Vagina (tissue), 2 donors: ENCODE measurements around the gene IGFBP2.

Experiments used
- POLR2A ChIP-seq, 2 donors: fragments of 450-650 bp; IDR thresholded peaks; one replicate each; pipeline ENCODE4 v1.6.1; 2017; ENCODE audit warnings: antibody characterized with exemption in 2 of 2, mild to moderate bottlenecking in 2 of 2, moderate library complexity in 2 of 2
- POLR2AphosphoS5 ChIP-seq, 2 donors: sonication (generic); formaldehyde crosslinking; IDR thresholded peaks; one replicate each; pipeline ENCODE4 v1.9.0; 2017; ENCODE audit warnings: antibody characterized with exemption in 2 of 2, mild to moderate bottlenecking in 2 of 2, low read depth in 1 of 2; ENCODE audit not compliant: insufficient read depth in 1 of 2
- TF ChIP-seq, protein P1 (sequence below), 3 experiments: fragments of 450-650 bp in 2 of 3; fragments of 200-600 bp in 1 of 3; sonication (generic) in 1 of 3; IDR thresholded peaks; one replicate each; pipeline ENCODE4 v1.5.1; 2017 to 2019; ENCODE audit warnings: antibody characterized with exemption in 3 of 3, mild to moderate bottlenecking in 2 of 3, moderate library complexity in 2 of 3

DNA sequence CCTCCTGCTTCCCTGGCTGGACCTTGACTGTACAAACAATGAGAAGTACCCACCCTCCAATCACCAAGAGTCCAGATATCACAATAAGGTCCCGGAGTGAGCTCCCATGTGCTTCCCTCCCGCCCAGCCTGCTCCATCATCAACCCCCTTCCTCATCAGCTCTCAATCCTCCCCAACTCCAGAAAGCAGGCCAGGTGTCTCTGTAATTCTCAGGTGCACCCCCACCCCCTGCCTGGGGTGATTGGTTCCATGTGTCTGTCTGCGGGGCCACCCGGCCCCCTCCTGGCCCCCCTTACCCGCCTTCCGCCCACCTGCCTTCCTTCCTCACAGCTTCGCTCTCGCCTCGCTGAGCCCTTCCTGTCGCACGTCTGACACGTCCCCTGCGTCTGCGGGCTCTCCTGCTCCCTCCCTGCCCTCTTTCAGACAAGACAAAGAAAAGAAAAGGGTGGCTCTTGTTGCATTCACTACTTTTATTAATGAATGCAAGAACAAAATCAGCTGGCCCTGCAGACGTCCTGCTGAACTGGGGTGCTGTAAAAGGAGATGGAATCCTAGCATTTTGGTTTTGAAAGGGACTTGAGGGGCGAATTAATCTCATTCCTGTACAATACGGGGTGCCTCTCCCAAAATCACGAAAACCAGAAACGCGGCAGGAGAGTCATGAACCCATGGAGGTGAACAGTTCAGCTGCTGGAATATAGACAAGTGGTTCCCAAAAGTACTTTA, 26.5 kb upstream of the IGFBP2 start:
- TF ChIP-seq, protein P1, sequence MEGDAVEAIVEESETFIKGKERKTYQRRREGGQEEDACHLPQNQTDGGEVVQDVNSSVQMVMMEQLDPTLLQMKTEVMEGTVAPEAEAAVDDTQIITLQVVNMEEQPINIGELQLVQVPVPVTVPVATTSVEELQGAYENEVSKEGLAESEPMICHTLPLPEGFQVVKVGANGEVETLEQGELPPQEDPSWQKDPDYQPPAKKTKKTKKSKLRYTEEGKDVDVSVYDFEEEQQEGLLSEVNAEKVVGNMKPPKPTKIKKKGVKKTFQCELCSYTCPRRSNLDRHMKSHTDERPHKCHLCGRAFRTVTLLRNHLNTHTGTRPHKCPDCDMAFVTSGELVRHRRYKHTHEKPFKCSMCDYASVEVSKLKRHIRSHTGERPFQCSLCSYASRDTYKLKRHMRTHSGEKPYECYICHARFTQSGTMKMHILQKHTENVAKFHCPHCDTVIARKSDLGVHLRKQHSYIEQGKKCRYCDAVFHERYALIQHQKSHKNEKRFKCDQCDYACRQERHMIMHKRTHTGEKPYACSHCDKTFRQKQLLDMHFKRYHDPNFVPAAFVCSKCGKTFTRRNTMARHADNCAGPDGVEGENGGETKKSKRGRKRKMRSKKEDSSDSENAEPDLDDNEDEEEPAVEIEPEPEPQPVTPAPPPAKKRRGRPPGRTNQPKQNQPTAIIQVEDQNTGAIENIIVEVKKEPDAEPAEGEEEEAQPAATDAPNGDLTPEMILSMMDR (IDR thresholded peaks at IDR 0.05) = no peak
- TF ChIP-seq POLR2A (IDR thresholded peaks at IDR 0.05) (no peak), POLR2AphosphoS5 (IDR thresholded peaks at IDR 0.05; ENCODE audit: insufficient read depth in 1 of 2, low read depth in 1 of 2) (no peak)
